ENCODE data around the gene CNBD2.

Gene CNBD2

DNA sequence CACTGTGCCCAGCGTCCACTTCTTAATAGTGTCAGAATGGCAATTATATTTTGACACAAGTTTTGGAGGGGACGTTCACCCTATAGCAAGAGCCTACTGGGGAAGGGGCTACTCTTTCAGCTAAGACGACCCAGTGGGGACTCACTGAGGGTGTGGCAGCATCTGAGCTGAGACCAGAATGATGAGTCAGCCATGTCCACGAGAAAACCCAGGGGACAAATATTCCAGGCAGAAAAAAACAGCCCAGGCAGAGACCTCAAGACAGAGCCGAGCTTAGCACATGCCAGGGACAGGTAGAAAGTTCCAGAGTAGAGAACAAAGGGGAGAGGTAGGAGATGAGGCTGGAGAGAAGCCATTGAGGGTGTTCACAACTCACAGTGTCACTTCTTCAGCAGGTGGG, 11.2 kb downstream of the CNBD2 start:
- DNase-seq (ENCODE audit: low read depth, low spot score), result no peak
- no peak overlapping the region for H3K4me3 ChIP-seq (ENCODE audit: low read depth, low read length)
- ChIA-PET CTCF (interaction anchor here (1.5 to 17.8 kb wide), 4 partner anchors 12 to 177 kb away, joined by 4 to 148 read pairs (median 75); partner anchors contain the start of gene SCAND1), POLR2A (no interaction called here)
- TF ChIP-seq, protein P1, sequence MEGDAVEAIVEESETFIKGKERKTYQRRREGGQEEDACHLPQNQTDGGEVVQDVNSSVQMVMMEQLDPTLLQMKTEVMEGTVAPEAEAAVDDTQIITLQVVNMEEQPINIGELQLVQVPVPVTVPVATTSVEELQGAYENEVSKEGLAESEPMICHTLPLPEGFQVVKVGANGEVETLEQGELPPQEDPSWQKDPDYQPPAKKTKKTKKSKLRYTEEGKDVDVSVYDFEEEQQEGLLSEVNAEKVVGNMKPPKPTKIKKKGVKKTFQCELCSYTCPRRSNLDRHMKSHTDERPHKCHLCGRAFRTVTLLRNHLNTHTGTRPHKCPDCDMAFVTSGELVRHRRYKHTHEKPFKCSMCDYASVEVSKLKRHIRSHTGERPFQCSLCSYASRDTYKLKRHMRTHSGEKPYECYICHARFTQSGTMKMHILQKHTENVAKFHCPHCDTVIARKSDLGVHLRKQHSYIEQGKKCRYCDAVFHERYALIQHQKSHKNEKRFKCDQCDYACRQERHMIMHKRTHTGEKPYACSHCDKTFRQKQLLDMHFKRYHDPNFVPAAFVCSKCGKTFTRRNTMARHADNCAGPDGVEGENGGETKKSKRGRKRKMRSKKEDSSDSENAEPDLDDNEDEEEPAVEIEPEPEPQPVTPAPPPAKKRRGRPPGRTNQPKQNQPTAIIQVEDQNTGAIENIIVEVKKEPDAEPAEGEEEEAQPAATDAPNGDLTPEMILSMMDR (IDR thresholded peaks at IDR 0.05; ENCODE audit: insufficient read depth, low read length, missing control alignments), result no peak

DNA sequence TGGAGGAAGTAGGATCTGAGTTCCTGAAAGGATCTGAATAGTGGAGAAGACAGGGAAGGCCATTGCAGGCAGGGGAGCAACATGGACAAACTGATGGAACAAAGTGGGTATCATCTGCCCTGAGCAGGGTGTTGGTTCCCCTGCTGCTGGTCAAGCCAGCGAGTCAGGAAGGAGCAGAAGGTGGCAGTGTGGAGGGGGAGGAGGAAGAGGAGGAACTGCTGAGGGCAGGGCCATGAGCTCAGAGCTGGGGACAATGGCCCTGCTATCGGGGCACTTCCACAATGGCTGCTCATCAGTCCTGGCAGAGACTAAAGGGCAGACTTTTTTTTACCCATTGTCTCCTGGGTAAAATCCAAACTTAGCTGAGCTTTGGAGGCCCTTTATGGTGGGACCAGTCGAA, 13.6 kb downstream of the CNBD2 start:
- ChIA-PET POLR2A (no interaction called here), CTCF (interaction anchor here (1.2 to 10.2 kb wide), 3 partner anchors 10 to 157 kb away, joined by 3 to 128 read pairs (median 37); no protein-coding TSS in a partner anchor)
- H3K4me3 ChIP-seq (ENCODE audit: low read depth, low read length), result no peak overlapping the region
- DNase-seq (ENCODE audit: low read depth, low spot score), result no peak
- TF ChIP-seq, protein P1 (IDR thresholded peaks at IDR 0.05; ENCODE audit: insufficient read depth, low read length, missing control alignments), result no peak

DNA sequence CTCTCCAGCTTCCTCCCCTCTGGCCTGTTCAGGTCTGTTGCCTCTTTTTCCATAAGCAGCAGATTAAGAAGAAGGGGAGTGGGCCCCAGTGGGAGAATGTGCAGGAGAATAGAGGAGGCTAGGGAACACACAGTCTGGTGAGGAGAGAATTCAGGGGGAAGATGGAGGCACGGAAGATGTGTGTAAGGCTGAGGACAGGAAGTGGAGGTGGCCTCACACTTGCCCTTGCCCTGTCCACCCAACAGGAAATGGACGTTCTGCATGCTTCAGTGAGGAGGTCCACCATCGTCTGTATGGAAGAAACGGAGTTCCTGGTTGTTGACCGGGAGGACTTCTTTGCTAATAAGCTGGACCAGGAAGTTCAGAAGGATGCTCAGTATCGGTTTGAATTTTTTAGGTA, 16.0 kb downstream of the CNBD2 start:
- no peak for DNase-seq (ENCODE audit: low read depth, low spot score)
- ChIA-PET CTCF (interaction anchor here (0.9 to 10.2 kb wide), 7 partner anchors 7 to 216 kb away, joined by 3 to 128 read pairs (median 6); partner anchors contain the start of gene SCAND1), POLR2A (no interaction called here)
- no peak overlapping the region for H3K4me3 ChIP-seq (ENCODE audit: low read depth, low read length)
- TF ChIP-seq, protein P1 (IDR thresholded peaks at IDR 0.05; ENCODE audit: insufficient read depth, low read length, missing control alignments), result no peak

DNA sequence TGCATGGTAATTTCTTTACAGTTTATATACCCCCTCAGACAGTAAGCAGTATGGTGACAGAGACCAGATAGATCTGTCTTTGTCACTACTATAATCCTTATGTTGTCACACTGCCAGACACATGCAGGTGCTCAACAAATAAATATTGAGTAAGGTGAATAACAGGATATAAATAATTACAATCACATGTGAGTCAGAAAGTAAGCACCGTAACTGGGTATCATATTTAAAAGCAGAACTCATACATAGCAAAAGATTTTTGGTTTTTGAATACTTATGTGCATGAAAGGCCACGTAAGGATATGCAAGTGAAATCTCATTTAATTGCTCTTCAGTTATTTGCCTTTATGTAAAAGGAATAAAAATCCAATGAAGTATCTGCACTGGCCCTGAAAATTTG, 17.4 kb downstream of the CNBD2 start:
- TF ChIP-seq, protein P1 (IDR thresholded peaks at IDR 0.05; ENCODE audit: insufficient read depth, low read length, missing control alignments), result no peak
- ChIA-PET POLR2A (no interaction called here), CTCF (interaction anchor here (2.3 to 10.2 kb wide), 3 partner anchors 6 to 154 kb away, joined by 9 to 128 read pairs (median 37); no protein-coding TSS in a partner anchor)
- no peak overlapping the region for H3K4me3 ChIP-seq (ENCODE audit: low read depth, low read length)
- DNase-seq (ENCODE audit: low read depth, low spot score), result no peak

DNA sequence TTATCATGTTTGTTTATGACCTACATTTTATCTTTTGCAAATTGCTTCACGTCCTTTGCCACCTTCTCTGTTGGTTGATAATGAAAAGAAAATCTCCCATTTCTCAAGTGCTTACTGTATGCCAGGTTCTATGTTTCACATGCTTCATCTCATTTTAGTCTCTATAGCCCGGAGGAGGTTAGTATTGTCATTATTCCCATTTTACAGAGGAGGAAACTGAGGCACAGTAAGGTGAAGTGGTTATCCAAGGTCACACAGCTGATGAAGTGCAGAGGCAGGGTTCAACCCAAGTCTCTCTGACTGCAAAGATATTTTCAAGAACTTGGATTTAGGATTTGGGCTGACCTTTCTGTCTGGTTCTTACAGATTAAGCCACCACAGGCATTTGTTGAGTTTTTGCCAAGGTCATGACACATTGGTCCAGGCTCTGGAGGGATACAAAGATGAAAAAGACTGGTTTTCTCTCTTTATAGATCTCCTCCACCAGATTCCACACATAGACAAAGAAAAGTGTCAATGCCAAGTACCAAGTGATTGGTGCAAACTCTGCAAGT, 20.6 kb downstream of the CNBD2 start:
- ChIA-PET POLR2A (no interaction called here), CTCF (interaction anchor here (1.6 to 11.8 kb wide), 5 partner anchors 8 to 210 kb away, joined by 4 to 971 read pairs (median 128); partner anchors contain the start of gene SCAND1)
- no peak overlapping the region for H3K4me3 ChIP-seq (ENCODE audit: low read depth, low read length)
- no peak for DNase-seq (ENCODE audit: low read depth, low spot score)
- TF ChIP-seq, protein P1 (IDR thresholded peaks at IDR 0.05; ENCODE audit: insufficient read depth, low read length, missing control alignments), result no peak

DNA sequence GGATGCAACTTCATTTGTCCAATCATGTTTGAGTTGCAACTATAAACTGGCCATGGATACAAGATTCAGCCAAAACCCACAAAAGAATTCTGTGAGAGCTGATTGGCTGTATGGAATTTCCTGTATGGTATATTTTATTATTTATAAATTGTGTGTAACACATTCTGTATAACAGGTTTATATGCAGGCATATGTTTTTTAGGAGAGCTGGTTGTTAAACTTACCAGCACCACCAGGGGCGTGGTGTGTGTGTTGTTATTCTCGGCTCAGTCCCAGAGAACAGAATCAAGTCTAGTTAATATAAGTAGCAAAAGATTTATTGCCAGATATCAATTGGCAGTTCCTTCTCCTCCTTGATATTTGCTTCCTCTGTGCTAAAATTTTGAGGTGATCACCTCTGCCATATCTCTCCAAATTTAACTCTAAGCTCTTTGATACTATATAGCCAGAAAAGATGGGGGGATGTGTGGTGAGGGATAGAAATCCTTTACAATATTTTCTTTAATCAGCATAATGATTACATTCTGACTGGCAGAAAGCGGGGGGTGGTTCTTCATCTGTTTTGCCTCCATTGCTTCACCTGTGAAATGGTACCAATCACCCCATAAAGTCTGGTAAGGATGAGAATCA, 22.9 kb downstream of the CNBD2 start:
- H3K4me3 ChIP-seq (ENCODE audit: low read depth, low read length), result no peak overlapping the region
- ChIA-PET CTCF (interaction anchor here (0.6 to 11.8 kb wide), 36 partner anchors 9 to 529 kb away, joined by 3 to 971 read pairs (median 6); partner anchors contain the start of genes AAR2, CNBD2, EPB41L1 and SCAND1), POLR2A (interaction anchor here (0.9 kb wide), 1 partner anchor 37 kb away, joined by 3 read pairs; the partner anchor contains the start of gene SCAND1)
- no peak for DNase-seq (ENCODE audit: low read depth, low spot score)
- TF ChIP-seq, protein P1 (IDR thresholded peaks at IDR 0.05; ENCODE audit: insufficient read depth, low read length, missing control alignments), result peak; percentile 34

All from AG04449 (cell line).